HG02610 (cell line): ENCODE results near the gene VIP.

ENCODE experiments used
- ATAC-seq: cut with Tn5 transposase; IDR thresholded peaks from one replicate; pipeline ENCODE4 v1.9.1; 2021; ENCODE audit warnings: mild to moderate bottlenecking, moderate library complexity; ENCODE audit not compliant: unreplicated experiment

VIP gene

DNA sequence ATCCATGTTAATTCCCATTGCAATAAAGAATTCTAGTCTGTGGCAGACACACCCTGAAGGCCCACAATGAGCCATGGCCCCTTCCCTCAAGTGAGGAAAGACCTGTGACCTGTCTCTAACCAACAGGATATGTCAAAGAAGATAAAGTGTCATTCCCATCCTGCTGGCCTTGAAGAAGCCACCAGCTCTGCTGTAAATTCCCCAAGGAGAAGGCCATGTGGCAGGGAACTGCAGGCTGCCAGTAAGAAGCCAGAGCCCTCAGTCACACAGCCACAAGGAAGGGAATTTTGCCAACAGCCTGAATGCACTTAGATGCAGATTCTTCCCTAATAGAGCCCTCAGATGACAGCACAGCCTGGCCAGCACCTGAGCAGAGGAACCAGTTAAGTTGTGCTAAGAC, 24.8 kb downstream of the VIP start:
- no peak for ATAC-seq

DNA sequence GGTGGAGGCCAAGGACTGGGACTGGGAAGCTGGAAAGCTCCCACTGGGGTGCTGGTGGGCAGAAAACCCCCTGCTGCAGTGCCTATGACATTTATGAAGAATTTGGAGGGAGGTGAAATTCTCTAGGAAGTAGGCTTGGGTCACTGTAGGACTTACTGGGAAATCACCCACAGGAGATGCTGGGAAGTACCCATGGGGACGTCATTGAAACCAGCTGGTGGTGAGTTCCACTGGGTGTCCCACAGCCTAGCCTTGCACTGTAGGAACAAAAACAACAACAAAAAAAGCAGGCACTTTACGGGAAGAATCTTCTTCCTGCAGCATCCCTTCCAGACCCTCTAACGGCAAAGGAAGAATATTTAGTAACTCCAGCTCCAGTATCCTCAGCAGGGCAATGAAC, 26.2 kb downstream of the VIP start:
- ATAC-seq: no peak

DNA sequence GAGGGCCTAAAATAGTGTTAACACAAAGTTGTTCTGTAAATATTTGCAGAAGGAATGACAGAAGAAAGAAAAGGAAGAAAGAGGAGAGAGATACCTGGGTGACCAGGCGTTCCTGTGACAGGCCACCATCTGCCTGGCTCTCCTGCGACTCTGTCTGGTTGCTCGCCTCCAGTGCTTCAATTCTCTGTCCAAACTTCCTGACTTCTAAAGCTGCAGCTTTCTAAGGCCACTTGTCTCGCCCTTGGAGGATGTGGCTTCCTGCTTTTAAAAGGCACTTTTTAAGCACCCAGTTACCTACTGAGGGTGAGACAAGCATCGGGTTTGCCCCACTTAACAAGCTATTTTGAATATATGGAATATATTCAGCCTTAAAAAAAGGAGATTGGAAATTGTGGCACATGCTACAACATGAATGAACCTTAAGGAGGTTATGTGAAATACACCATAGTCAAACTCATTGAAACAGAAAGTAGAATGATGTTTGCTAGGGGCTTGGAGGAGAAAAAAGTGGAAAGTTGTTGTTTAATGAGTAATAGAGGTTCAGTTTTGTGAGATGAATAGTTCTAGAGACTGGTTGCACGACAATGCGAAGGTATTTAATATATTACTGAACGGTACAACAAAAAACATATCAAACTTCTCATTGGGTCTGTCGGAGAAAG, 32.8 kb downstream of the VIP start:
- ATAC-seq: no peak

DNA sequence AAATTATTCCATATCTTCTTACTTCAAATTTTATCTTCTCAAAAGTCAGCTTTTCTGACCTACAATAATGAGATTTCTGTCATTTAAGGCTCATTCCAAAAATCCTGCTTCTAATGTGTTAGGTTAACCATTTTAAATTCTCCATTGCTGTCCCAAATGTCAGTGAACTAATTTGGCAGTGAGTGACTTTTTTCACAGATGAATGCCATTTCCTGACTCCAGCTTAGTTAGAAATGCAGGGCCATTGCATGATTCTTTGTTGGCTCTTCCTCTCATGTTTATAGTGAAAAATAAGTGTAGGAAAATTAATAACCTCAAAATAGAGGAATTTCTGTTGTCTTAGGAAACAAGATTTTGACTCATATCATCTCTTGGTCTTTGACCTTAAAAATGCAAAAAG, 44.1 kb downstream of the VIP start:
- ATAC-seq: no peak

DNA sequence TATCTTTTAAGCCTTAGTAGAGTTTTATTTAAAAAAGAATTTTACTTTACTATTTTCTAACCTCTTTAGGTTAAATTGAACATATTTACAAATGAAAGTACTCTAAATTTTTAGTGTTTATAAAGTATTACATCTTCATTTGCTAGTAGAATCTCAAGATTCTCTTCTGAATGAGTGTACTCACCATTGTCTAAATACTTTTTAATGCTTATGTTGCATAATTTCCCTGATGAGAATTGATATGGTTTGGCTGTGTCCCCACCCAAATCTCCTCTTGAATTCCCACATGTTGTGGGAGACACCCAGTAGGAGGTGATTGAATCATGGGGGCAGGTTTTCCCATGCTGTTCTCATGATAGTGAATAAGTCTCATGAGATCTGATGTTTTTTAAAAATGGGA, 53.6 kb downstream of the VIP start:
- no peak for ATAC-seq
